Measurements from ENCODE around the gene C1orf232. TPM values are rescaled to one million over a fixed set of nuclear protein-coding genes. Genes with fewer than 3 reads are reported as not detected.

Gene C1orf232
- total RNA-seq, 1 donor from 2014 or later = not detected

DNA sequence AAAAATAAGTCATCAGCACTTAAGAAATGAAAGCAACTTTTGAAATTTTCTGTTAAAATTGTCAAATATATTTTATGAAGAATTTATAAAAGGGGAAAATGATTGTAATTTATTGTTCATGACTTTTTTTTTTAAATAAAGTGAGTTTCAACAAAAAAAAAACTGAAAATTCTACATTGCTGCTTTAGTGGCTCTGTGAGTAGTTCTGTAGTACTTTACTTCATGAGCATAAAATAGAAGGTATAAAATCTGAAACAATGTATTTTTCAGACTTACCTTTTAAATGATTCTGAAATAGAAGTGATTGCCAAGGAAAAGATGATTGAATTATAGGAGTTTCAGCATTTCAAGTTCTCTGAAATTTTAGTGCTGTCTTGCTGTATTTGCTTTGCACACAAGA lies 43.4 kb downstream of the C1orf232 start:
- DNase-seq (ENCODE audit: low read depth, low spot score) = no peak

DNA sequence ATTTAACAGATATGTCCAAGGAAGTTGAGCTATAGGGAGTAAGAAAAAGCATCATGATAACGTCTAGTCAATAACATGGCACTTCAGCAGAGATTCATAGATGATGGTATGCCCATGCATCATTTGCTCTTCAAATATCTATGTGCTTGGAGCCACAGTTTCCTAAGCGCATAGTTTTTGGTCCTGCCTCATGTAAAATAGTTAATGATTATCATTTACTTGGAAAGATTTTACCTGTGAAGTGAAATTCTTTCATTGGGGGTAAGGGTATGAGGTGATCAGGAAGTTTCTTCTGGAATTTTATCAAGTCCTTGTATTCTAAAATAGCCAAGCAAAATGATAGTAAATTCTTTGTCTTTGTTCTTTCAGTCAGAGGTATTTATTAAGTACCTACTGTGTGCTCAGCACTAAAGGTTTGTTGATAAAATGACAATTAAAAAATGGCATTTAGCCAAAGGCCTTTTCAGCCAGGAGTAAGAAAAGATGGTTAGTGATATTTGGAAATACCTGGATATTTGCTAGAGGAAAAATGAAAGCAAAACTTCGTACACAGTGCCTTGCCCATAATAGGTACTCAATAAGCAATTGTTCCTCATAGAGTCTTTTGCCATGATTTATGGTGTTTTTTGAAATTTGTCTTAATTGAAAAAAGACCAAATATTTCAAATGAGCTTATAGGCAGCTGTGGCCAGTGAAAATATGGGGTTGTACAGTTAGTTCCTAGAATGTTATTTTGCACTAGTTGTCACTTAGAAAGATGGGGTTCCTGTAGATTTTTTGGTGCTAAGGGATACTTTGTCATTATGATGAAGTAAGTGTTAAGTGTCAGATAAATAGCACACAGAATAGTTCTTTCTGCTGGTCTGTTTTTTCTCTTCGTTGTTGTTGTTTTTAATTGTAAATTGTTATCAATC lies 44.1 kb downstream of the C1orf232 start:
- no peak for DNase-seq (ENCODE audit: low read depth, low spot score)

DNA sequence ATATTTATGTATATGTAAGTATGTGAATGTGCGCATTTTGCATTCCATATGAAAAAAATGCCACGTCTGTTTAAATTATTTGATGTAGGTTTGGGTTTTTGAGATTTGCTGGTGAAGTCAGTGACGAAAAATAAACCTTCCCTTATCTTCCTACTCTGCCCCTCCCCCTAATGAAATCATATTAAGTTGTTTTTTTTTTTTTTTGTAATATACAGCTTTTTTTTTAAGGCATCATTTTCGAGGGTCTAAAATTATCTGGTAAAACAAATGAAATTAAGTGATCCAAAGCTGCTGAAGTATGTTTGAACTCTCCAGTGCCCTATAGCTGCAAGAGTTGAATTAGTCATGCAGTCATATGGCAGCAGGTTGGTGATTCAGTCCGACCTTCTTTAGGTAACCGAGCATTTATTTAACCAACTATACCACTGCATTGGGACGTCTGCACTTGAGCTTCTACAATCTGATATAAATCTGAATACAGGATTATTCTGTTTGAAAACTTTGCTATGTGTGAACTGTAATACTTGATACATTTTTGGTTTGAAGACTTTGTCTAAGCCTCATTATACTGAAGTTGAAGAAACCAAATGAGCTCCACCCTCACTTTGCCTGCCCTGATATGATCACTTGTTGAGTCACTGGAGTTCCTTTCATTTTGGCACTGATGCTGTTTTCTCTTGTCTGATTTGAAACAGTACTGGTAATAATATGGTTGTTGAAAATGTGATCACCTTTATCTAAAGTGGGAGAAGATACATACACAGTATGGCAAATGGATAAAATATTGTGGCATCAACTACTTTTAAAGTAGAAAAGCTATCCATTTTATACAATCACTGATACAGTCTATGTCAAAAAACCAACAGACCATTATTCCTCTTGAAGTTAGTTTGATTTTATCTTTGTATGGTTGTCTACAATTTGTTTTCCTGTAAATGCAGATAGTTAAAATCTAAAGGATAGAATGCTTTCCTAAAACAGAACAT lies 45.5 kb downstream of the C1orf232 start:
- no peak for DNase-seq (ENCODE audit: low read depth, low spot score)

DNA sequence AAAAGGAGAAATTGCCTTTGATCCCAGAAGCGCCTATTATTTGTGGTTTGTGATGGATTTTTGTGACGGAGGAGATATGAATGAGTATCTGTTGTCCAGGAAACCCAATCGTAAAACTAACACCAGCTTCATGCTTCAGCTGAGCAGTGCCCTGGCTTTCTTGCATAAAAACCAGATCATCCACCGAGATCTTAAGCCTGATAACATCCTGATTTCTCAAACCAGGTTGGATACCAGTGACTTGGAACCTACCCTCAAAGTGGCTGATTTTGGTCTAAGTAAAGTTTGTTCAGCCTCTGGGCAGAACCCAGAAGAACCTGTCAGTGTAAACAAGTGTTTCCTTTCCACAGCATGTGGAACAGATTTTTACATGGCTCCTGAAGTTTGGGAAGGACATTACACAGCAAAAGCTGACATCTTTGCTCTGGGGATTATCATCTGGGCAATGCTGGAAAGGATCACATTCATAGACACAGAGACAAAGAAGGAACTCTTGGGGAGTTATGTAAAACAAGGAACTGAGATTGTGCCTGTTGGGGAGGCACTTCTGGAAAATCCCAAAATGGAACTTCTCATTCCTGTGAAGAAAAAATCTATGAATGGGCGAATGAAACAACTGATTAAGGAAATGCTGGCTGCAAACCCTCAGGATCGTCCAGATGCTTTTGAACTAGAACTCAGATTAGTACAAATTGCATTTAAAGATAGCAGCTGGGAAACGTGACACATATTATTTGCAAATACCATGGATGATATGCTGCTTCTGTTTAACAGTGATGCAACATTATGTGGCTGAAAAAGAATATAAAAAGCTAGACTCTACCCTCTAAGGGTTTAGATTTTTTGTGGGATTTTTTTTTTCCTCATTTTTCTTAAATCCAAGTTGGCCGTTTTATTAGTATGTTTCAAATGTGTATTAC lies 46.6 kb downstream of the C1orf232 start:
- no peak for DNase-seq (ENCODE audit: low read depth, low spot score)

DNA sequence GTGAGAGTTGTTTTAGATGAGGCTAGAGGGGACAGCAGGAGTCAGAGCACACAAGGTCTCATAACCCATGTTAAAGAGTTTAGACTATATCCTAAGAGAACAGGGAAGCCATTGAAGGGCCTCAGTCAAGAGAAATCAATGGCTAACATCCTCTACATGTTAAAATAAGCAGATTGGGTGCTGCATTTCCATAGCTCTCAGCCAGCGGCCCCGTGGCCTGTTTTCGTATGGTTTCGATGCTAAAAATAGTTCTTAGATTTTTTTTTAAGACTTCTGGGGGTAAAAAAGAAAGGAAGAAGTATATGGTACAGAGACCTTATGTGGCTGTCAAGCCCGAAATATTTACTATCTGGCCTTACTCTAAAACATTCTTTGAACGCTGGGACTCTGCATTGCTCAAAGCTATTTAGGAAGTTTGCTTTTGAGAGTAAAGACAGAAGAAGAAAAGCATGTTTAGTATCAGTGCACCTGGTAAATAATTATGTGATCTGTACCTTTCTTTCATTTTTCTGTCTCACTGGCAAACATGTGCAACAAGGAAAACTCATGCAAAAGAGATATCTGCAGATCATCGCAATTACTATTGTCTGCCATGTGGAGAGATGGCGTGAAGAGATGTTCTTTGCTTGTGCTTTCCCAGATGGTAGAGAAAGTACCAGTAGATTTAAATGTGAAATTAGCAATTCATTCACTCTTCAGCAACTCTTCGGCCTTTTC lies 48.7 kb downstream of the C1orf232 start:
- no peak for DNase-seq (ENCODE audit: low read depth, low spot score)

DNA sequence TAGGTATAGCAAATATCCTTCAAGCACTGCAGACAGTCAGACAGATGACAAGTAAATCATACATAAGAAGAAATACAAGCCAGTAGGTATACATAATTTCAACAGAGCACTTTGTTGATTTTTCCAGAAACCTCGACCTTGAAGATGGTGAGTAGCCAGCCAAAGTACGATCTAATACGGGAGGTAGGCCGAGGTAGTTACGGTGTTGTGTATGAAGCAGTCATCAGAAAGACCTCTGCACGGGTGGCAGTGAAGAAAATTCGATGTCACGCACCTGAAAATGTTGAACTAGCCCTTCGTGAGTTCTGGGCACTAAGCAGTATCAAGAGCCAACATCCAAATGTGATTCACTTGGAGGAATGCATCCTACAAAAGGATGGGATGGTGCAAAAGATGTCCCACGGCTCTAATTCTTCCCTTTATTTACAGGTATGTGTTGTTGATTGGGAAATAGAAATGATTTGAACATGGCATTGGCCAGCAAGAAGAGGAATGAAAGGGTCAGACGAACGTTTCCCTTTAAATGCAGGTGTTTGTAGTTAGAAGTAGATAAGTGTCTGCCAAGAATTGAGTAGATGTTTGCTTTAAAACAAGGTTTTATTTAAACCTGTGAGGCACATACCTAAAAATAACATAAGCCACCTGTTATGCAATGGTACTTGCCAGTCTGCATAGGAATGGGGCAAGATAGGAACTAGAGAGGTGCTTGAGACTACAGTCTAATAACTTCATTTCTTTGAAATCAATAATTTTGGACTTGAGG lies 54.4 kb downstream of the C1orf232 start:
- no peak for DNase-seq (ENCODE audit: low read depth, low spot score)

Other genes starting within 250 kb of the C1orf232 start
- 4.0 and 7.1 TPM in 2 replicates for gene PAFAH2, start 170.9 kb downstream of the C1orf232 start, total RNA-seq
- not detected in 2 replicates for gene EXTL1, start 147.2 kb downstream of the C1orf232 start, total RNA-seq
- gene SLC30A2, start 122.8 kb downstream of the C1orf232 start, total RNA-seq = not detected in 2 replicates
- not detected in 2 replicates for gene TRIM63, start 101.3 kb downstream of the C1orf232 start, total RNA-seq
- gene PDIK1L, start 57.1 kb downstream of the C1orf232 start, total RNA-seq = 5.9 TPM in 2 replicates
- 0.67 and 1.3 TPM in 2 replicates for gene FAM110D, start 9.9 kb downstream of the C1orf232 start, total RNA-seq
- 32.4 and 43.9 TPM in 2 replicates for gene ZNF593, start 945 bp upstream of the C1orf232 start, total RNA-seq
- gene ZNF593OS, start 2.9 kb upstream of the C1orf232 start, total RNA-seq = not detected in 2 replicates
- not detected in 2 replicates for gene CNKSR1, start 8.5 kb upstream of the C1orf232 start, total RNA-seq
- not detected in 2 replicates for gene CATSPER4, start 21.6 kb upstream of the C1orf232 start, total RNA-seq
- 9.7 and 19.0 TPM in 2 replicates for gene CEP85, start 65.2 kb upstream of the C1orf232 start, total RNA-seq
- gene SH3BGRL3, start 111.1 kb upstream of the C1orf232 start, total RNA-seq = 29.7 and 35.7 TPM in 2 replicates
- gene UBXN11, start 137.7 kb upstream of the C1orf232 start, total RNA-seq = 3.0 and 4.3 TPM in 2 replicates
- gene CD52, start 149.0 kb upstream of the C1orf232 start, total RNA-seq = not detected in 2 replicates
- 0.35 TPM in 1 of 2 replicates, not detected in the other for gene CRYBG2, start 185.2 kb upstream of the C1orf232 start, total RNA-seq
- gene ZNF683, start 203.8 kb upstream of the C1orf232 start, total RNA-seq = not detected in 2 replicates
- gene LIN28A, start 241.9 kb upstream of the C1orf232 start, total RNA-seq = not detected in 2 replicates

Measured in pulmonary artery endothelial cell (primary cell).